Fibroblast of skin of left biceps (primary cell): ENCODE results near the gene PNMA8B.
"Not testable (repeated sequence)": the region's sequence is repeated elsewhere in the genome, so short reads cannot be mapped to it uniquely, and the experiment has no call there.

Experiments
- DNase-seq, 2 experiments: peaks; one replicate each; pipeline ENCODE4 v3.0.0-alpha.2; 2013; ENCODE audit warnings: low read depth in 2 of 2

PNMA8B gene, protein sequence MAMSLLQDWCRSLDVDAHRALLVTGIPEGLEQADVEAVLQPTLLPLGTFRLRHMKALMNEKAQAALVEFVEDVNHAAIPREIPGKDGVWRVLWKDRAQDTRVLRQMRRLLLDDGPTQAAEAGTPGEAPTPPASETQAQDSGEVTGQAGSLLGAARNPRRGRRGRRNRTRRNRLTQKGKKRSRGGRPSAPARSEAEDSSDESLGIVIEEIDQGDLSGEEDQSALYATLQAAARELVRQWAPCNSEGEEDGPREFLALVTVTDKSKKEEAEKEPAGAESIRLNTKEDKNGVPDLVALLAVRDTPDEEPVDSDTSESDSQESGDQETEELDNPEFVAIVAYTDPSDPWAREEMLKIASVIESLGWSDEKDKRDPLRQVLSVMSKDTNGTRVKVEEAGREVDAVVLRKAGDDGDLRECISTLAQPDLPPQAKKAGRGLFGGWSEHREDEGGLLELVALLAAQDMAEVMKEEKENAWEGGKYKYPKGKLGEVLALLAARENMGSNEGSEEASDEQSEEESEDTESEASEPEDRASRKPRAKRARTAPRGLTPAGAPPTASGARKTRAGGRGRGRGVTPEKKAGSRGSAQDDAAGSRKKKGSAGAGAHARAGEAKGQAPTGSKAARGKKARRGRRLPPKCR

GRCh38 chr19:46495786-46496099, at the start of gene PNMA8B:
Gene PNMA8B, minus strand, starts transcription at chr19:46495867. Its CDS starts 402 bp downstream, at chr19:46495465.
- DNase-seq, result no peak

DNA sequence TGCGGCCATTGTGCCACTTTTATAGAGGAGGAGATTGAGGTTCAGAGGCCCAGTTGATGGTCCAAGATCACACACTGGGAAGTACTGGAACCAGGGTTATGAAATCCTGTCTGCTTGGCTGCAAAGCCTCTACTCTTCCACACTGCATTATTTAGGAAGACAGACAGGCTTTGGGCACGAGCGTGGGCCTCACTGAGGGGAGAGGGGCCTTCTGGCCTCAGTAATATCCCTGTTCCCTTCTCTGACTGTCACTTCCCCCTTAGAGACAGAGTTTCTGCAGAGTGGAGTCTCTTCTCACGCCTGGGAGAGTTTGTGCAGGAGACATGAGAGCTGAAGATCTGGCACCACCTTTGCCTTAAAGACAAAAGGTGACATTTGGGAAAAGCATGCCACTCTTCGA, 49.0 kb upstream of the PNMA8B start:
- DNase-seq, result no peak

DNA sequence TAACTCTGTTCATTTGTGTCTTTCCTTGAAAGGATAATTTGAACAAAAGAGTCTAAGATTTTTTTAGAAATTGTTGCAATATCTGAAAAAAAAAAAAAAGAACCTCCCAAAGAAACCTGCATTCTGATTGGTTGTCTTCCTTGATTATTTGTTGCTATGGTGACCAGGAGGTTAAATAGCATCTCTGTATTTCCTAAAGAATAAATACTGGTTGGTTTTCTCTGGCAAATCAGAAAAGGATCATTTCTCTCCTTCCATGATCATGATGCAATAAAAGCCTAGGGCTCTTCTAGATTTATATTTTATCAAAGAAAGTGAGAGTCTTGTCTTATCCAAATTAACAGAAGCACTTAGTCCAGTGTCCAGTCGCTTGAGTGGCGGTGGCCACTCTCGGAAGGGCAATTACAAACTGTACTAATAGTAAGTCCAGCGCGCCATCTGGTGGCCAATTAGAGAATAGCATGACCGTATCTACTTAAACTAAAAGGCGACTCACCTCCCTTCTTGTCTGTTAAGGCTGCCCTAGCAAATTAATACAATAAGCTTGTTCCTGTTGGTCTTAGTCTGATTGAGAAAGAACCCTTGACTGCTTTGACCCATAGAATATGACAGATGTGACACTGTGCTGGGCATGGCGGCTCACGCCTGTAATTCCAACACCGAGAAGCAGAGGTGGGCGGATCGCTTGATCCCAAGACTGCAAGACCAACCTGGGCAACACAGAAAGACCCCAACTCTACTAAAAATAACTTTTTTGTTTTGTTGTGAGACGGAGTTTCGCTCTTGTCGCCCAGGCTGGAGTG, 47.0 kb upstream of the PNMA8B start:
- DNase-seq, result peak; percentile 46 to 52

- DNase-seq, result no peak
Observed at GRCh38 chr19:46537136-46538097, 41.8 kb upstream of the PNMA8B start.

DNA sequence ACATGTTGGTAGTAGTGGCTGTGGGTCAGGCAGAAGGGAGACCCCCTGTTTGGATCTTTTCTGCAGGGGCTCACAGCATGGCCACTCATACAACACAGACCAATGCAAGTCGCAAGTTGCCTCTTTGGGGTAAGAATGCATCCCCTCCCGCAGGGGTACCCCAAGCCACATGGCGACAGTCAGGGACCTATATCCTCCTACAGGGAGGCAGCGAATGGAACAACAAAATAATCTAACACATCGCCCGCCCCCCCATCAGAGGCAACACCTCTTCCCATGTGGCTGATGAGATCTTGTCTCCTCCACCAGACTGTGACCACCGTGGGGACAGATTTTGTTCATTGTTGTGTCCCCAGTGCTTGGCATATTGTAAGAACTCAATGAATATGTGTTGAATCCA, 40.7 kb upstream of the PNMA8B start:
- no peak for DNase-seq

DNA sequence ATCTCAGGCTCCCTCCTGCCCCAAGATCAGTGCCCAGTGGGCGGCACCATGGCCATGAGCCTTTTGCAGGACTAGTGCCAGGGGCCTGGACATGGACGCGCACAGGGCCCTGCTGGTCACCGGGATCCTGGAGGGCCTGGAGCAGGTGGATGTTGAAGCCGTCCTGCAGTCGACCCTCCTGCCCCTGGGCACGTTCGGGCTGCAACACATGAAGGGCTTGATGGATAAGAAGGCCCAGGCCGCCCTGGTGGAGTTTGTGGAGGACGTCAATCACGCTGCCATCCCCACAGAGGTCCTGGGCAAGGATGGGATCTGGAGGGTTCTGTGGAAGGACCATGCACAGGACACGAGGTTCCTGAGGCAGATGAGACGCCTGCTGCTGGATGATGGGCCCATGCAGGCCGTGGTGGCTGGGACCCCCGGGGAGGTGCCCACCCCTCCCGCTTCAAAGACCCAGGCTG, 38.0 kb upstream of the PNMA8B start:
- no peak for DNase-seq

DNA sequence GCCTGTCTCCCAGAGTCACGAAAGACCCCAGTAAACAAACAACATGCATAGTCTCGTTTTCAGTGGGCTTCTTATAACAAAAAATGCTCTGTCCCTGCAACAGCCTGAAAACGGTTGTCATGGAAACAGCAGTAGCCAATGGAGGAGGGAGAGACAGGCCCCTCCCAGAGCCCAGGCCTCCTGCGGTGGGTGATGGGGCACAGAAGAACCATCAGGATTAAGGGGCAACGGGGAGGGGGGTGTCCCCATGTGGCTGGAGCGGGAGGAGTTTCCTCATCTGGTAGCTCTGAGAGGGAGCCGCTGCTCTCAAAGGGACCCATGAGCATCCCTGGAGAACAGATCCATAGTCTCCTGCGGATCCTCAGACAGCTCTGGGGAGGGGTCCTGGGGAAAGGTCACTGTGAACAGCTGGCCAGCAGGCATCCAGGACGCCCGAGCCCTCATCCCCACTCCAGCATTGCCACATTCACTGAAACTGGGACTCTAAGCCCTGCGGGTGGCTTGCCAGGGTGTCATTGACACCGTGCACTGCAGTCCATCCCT, 37.5 kb upstream of the PNMA8B start:
- DNase-seq, result no peak

DNA sequence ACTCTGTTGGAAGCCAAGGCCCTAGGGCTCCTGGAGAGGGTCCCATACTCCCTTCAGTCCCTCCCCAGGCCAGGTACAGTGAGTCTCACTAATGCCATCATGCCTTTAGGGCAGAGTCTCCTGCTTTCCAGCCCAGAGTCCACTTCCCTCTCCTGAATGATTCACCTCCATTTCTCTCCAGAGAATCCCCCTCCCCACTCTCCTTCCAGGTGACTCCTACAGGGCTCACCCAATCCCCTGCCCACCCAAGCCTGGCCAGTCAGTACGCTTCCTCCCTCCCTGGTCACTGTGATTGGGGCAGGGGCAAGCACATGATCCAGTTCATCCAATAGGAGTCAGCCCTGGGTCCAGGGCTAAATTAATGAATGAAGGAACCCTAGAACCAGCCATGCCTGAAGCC, 35.0 kb upstream of the PNMA8B start:
- DNase-seq, result no peak

GRCh38 chr19:46529622-46530451, 34.2 kb upstream of the PNMA8B start:
- peak in 1 of 2 experiments; percentile 12 for DNase-seq

DNA sequence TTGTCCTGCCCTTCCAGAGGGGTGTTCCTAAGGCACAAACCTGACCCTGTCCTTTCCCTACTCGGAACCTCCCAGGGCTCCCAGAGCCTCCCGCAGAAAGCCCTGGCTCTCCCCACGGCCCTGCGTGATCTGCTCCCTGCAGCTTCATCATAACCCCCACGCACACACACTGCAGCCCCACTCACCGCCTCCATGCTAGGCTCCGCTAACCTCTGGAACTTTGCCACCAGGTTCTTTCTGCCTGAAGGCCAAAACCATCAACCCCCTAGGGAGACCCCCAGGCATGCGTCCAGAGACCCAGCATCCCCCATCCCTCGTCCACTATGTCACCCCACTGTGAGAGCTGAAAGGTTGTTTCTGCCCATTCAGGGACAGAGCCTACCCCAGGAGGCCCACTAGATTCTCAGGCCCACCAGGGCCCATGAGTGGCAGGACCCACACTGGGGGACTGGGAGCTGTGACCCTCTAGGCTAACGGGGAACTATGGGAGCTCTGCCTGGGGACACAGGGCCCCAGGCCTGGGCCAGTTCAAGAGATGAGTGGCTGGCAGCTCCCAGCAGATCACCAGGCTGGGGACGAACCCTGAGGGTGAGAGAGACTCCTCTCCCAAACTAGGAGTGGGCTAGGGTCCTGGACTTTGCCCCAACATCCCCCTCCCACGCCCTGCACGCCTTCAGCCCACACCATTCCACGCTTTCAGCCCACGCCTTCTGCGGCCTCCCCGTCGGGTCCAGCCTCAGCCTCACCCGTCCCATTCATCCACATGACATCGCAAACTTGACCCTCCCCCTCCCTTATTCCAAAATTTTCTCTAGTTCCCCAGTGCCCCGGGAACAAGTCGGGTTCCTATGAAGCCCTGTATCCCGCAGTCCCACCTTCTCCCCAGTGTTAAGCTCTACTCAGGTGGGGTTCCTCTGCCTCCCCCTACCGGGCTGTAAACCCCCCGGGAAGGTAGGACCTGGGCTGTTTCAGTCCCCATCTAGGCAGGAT, 33.2 kb upstream of the PNMA8B start:
- DNase-seq, result no peak

- not testable (repeated sequence) for DNase-seq
Observed at GRCh38 chr19:46526801-46527200, 31.1 kb upstream of the PNMA8B start.

- no peak for DNase-seq
Observed at GRCh38 chr19:46524308-46524707, 28.6 kb upstream of the PNMA8B start.

GRCh38 chr19:46522988-46523387, 27.3 kb upstream of the PNMA8B start:
- DNase-seq, result not testable (repeated sequence)

DNA sequence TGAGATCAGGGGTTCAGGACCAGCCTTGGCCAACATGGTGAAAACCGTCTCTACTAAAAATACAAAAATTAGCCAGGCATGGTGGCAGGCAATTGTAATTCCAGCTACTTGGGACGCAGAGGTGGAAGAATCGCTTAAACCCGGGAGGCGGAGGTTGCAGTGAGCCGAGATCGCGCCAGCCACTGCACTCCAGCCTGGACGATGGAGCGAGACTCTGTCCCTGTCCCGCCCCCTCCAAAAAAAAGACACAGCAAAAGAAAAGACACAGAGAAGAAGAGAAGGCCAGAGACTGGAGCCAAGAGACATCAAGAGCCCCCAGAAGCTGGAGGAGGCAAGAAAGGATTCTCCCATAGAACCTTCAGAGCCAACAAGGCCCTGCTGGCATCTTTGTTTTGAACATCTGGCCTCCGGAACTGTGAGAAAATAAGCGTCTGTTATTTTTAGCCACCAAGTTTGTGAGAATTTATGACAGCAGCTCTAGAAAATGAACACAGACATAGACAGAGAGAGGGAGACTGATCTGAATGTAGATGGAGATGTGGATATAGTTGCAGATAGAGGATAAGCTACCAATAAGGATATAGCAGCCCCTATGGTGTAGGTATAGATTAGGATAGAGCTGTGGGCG, 25.7 kb upstream of the PNMA8B start:
- DNase-seq, result no peak

GRCh38 chr19:46520616-46521015, 24.9 kb upstream of the PNMA8B start:
- no peak for DNase-seq

DNA sequence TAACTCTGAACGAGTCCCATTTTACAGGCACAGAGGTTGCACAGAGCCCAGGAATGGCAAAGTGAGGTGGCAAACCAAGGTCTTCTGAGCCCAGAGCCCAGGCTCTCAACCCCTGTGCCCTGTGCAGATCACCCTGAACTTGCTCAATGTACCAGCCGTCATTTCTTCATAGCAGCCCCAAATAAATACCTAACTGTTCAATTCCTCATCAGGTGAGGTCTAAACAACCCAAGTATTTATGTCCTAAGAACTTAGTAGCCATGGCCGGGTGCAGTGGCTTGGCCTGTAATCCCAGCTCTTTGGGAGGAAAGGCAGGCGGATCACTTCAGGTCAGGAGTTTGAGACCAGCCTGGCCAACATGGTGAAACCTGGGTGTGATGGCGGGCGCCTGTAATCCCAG, 21.8 kb upstream of the PNMA8B start:
- no peak for DNase-seq

GRCh38 chr19:46515879-46516350, 20.2 kb upstream of the PNMA8B start:
- DNase-seq, result no peak

- no peak for DNase-seq
Observed at GRCh38 chr19:46515290-46515609, 19.6 kb upstream of the PNMA8B start.
